ENCODE results near the gene DSCAML1.

Gene DSCAML1

GRCh38 chr11:117720061-117720511, 76.9 kb downstream of the DSCAML1 start:
- Histone ChIP-seq H3K9me3 (ENCODE audit: control insufficient read depth, insufficient read depth, low read length) (no peaks in the 10 kb centered on the region), H3K4me3 (ENCODE audit: low read length) (no peak overlapping the region), H3K36me3 (ENCODE audit: control insufficient read depth, insufficient read depth, low read length) (no peaks in the 10 kb centered on the region), H3K4me1 (ENCODE audit: control insufficient read depth, insufficient read depth, low read length) (peaks cover 11% of the 10 kb centered on the region), H3K27me3 (ENCODE audit: control insufficient read depth, insufficient read depth, low read length) (peaks cover 2% of the 10 kb centered on the region; the same call in 1 of the 2 replicates), H3K27ac (ENCODE audit: low read length) (no peak overlapping the region)
- no peak for DNase-seq (ENCODE audit: low read depth, low spot score)
- WGBS (ENCODE audit: insufficient coverage, insufficient read length) = no CpG with 5 or more reads among the region's 11 CpGs

GRCh38 chr11:117719480-117719879, 77.5 kb downstream of the DSCAML1 start:
- H3K4me1 ChIP-seq (ENCODE audit: control insufficient read depth, insufficient read depth, low read length) = peaks cover 11% of the 10 kb centered on the region
- peaks cover 2% of the 10 kb centered on the region; the same call in 1 of the 2 replicates for H3K27me3 ChIP-seq (ENCODE audit: control insufficient read depth, insufficient read depth, low read length)
- no CpG with 5 or more reads among the region's 4 CpGs for WGBS (ENCODE audit: insufficient coverage, insufficient read length)

GRCh38 chr11:117717485-117718314, 79.3 kb downstream of the DSCAML1 start:
- Histone ChIP-seq H3K27ac (ENCODE audit: low read length) (no peak overlapping the region), H3K27me3 (ENCODE audit: control insufficient read depth, insufficient read depth, low read length) (peaks cover 2% of the 10 kb centered on the region; the same call in 1 of the 2 replicates), H3K36me3 (ENCODE audit: control insufficient read depth, insufficient read depth, low read length) (no peaks in the 10 kb centered on the region), H3K9me3 (ENCODE audit: control insufficient read depth, insufficient read depth, low read length) (no peaks in the 10 kb centered on the region), H3K4me1 (ENCODE audit: control insufficient read depth, insufficient read depth, low read length) (peaks cover 7% of the 10 kb centered on the region), H3K4me3 (ENCODE audit: low read length) (no peak overlapping the region)
- DNase-seq (ENCODE audit: low read depth, low spot score) = no peak
- no CpG with 5 or more reads among the region's 25 CpGs for WGBS (ENCODE audit: insufficient coverage, insufficient read length)

More at GRCh38 chr11:117719480-117719879, 77.5 kb downstream of the DSCAML1 start:
- H3K36me3 ChIP-seq (ENCODE audit: control insufficient read depth, insufficient read depth, low read length) = no peaks in the 10 kb centered on the region
- no peak for DNase-seq (ENCODE audit: low read depth, low spot score)
- H3K27ac ChIP-seq (ENCODE audit: low read length) = no peak overlapping the region
- H3K9me3 ChIP-seq (ENCODE audit: control insufficient read depth, insufficient read depth, low read length) = no peaks in the 10 kb centered on the region
- no peak overlapping the region for H3K4me3 ChIP-seq (ENCODE audit: low read length)

- DNase-seq (ENCODE audit: low read depth, low spot score) = no peak
- Histone ChIP-seq H3K27me3 (ENCODE audit: control insufficient read depth, insufficient read depth, low read length) (peaks cover 2% of the 10 kb centered on the region; the same call in 1 of the 2 replicates), H3K9me3 (ENCODE audit: control insufficient read depth, insufficient read depth, low read length) (no peaks in the 10 kb centered on the region), H3K4me3 (ENCODE audit: low read length) (no peak overlapping the region), H3K4me1 (ENCODE audit: control insufficient read depth, insufficient read depth, low read length) (peaks cover 7% of the 10 kb centered on the region), H3K27ac (ENCODE audit: low read length) (no peak overlapping the region), H3K36me3 (ENCODE audit: control insufficient read depth, insufficient read depth, low read length) (no peaks in the 10 kb centered on the region)
- WGBS (ENCODE audit: insufficient coverage, insufficient read length) = no CpG with 5 or more reads among the region's 20 CpGs
These were observed 80.2 kb downstream of the DSCAML1 start for GRCh38 chr11:117716521-117717440.

- H3K4me1 ChIP-seq (ENCODE audit: control insufficient read depth, insufficient read depth, low read length) = peaks cover 7% of the 10 kb centered on the region
- H3K4me3 ChIP-seq (ENCODE audit: low read length) = no peak overlapping the region
- H3K27me3 ChIP-seq (ENCODE audit: control insufficient read depth, insufficient read depth, low read length) = no peaks in the 10 kb centered on the region
- no peaks in the 10 kb centered on the region for H3K36me3 ChIP-seq (ENCODE audit: control insufficient read depth, insufficient read depth, low read length)
- H3K9me3 ChIP-seq (ENCODE audit: control insufficient read depth, insufficient read depth, low read length) = no peaks in the 10 kb centered on the region
- no peak overlapping the region for H3K27ac ChIP-seq (ENCODE audit: low read length)
- no CpG with 5 or more reads among the region's 8 CpGs for WGBS (ENCODE audit: insufficient coverage, insufficient read length)
- no peak for DNase-seq (ENCODE audit: low read depth, low spot score)
These were observed 81.2 kb downstream of the DSCAML1 start for GRCh38 chr11:117715801-117716200.

- Histone ChIP-seq H3K27ac (ENCODE audit: low read length) (no peak overlapping the region), H3K27me3 (ENCODE audit: control insufficient read depth, insufficient read depth, low read length) (no peaks in the 10 kb centered on the region), H3K4me1 (ENCODE audit: control insufficient read depth, insufficient read depth, low read length) (peaks cover 4% of the 10 kb centered on the region), H3K9me3 (ENCODE audit: control insufficient read depth, insufficient read depth, low read length) (no peaks in the 10 kb centered on the region), H3K4me3 (ENCODE audit: low read length) (no peak overlapping the region), H3K36me3 (ENCODE audit: control insufficient read depth, insufficient read depth, low read length) (no peaks in the 10 kb centered on the region)
- WGBS (ENCODE audit: insufficient coverage, insufficient read length) = no CpG with 5 or more reads among the region's 6 CpGs
- DNase-seq (ENCODE audit: low read depth, low spot score) = no peak
These were observed 83.5 kb downstream of the DSCAML1 start for GRCh38 chr11:117713538-117713991.

GRCh38 chr11:117712530-117712929, 84.5 kb downstream of the DSCAML1 start:
- no CpG with 5 or more reads among the region's 13 CpGs for WGBS (ENCODE audit: insufficient coverage, insufficient read length)
- Histone ChIP-seq H3K36me3 (ENCODE audit: control insufficient read depth, insufficient read depth, low read length) (no peaks in the 10 kb centered on the region), H3K4me1 (ENCODE audit: control insufficient read depth, insufficient read depth, low read length) (peaks cover 3% of the 10 kb centered on the region; the same call in 1 of the 2 replicates), H3K27ac (ENCODE audit: low read length) (no peak overlapping the region), H3K27me3 (ENCODE audit: control insufficient read depth, insufficient read depth, low read length) (no peaks in the 10 kb centered on the region), H3K4me3 (ENCODE audit: low read length) (no peak overlapping the region), H3K9me3 (ENCODE audit: control insufficient read depth, insufficient read depth, low read length) (no peaks in the 10 kb centered on the region)
- DNase-seq (ENCODE audit: low read depth, low spot score) = no peak

- Histone ChIP-seq H3K27me3 (ENCODE audit: control insufficient read depth, insufficient read depth, low read length) (no peaks in the 10 kb centered on the region), H3K27ac (ENCODE audit: low read length) (no peak overlapping the region), H3K4me3 (ENCODE audit: low read length) (no peak overlapping the region), H3K36me3 (ENCODE audit: control insufficient read depth, insufficient read depth, low read length) (no peaks in the 10 kb centered on the region), H3K9me3 (ENCODE audit: control insufficient read depth, insufficient read depth, low read length) (no peaks in the 10 kb centered on the region), H3K4me1 (ENCODE audit: control insufficient read depth, insufficient read depth, low read length) (0 out of 2 replicates have a peak, but pooled peaks cover 1% of the 10 kb centered on the region)
- DNase-seq (ENCODE audit: low read depth, low spot score) = no peak
- no CpG with 5 or more reads among the region's 7 CpGs for WGBS (ENCODE audit: insufficient coverage, insufficient read length)
These were observed 85.7 kb downstream of the DSCAML1 start for GRCh38 chr11:117711331-117711730.

GRCh38 chr11:117710211-117710610, 86.8 kb downstream of the DSCAML1 start:
- Histone ChIP-seq H3K9me3 (ENCODE audit: control insufficient read depth, insufficient read depth, low read length) (no peaks in the 10 kb centered on the region), H3K4me3 (ENCODE audit: low read length) (no peak overlapping the region), H3K36me3 (ENCODE audit: control insufficient read depth, insufficient read depth, low read length) (no peaks in the 10 kb centered on the region), H3K27me3 (ENCODE audit: control insufficient read depth, insufficient read depth, low read length) (no peaks in the 10 kb centered on the region), H3K27ac (ENCODE audit: low read length) (no peak overlapping the region), H3K4me1 (ENCODE audit: control insufficient read depth, insufficient read depth, low read length) (0 out of 2 replicates have a peak, but pooled peaks cover 1% of the 10 kb centered on the region)
- DNase-seq (ENCODE audit: low read depth, low spot score) = no peak
- no CpG with 5 or more reads among the region's 4 CpGs for whole genome bisulfite sequencing (ENCODE audit: insufficient coverage, insufficient read length)

- no peaks in the 10 kb centered on the region for H3K27me3 ChIP-seq (ENCODE audit: control insufficient read depth, insufficient read depth, low read length)
- H3K36me3 ChIP-seq (ENCODE audit: control insufficient read depth, insufficient read depth, low read length) = no peaks in the 10 kb centered on the region
- H3K4me1 ChIP-seq (ENCODE audit: control insufficient read depth, insufficient read depth, low read length) = peaks cover 2% of the 10 kb centered on the region; the same call in 1 of the 2 replicates
- no peak overlapping the region for H3K4me3 ChIP-seq (ENCODE audit: low read length)
- no peak overlapping the region for H3K27ac ChIP-seq (ENCODE audit: low read length)
- no peak for DNase-seq (ENCODE audit: low read depth, low spot score)
- H3K9me3 ChIP-seq (ENCODE audit: control insufficient read depth, insufficient read depth, low read length) = no peaks in the 10 kb centered on the region
- no CpG with 5 or more reads among the region's 12 CpGs for WGBS (ENCODE audit: insufficient coverage, insufficient read length)
These were observed 90.6 kb downstream of the DSCAML1 start for GRCh38 chr11:117706322-117706814.

All from iPS DF 6.9 (cell line).